Measurements from ENCODE around the gene GP5.

The GP5 gene

DNA sequence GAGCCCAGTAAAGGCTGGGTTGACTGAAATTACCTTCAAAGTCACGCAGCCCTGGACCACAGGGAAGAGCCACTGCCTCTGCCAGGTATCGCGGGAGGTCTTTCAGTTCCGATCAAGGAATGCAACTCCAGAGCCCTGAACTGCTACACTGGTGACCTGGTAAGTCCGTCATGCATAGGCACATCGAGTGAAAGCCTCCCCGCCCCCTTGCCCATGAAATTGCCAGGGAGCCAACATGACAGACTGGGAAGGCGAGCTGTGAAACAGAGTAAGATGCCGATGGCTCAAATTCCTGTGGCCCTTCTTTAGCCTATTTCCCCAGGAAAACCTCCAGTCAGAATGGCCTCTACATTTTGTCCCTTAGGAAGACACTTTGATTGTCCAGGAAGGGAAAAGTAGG lies 2.3 kb upstream of the GP5 start:
- TF ChIP-seq, protein P1, sequence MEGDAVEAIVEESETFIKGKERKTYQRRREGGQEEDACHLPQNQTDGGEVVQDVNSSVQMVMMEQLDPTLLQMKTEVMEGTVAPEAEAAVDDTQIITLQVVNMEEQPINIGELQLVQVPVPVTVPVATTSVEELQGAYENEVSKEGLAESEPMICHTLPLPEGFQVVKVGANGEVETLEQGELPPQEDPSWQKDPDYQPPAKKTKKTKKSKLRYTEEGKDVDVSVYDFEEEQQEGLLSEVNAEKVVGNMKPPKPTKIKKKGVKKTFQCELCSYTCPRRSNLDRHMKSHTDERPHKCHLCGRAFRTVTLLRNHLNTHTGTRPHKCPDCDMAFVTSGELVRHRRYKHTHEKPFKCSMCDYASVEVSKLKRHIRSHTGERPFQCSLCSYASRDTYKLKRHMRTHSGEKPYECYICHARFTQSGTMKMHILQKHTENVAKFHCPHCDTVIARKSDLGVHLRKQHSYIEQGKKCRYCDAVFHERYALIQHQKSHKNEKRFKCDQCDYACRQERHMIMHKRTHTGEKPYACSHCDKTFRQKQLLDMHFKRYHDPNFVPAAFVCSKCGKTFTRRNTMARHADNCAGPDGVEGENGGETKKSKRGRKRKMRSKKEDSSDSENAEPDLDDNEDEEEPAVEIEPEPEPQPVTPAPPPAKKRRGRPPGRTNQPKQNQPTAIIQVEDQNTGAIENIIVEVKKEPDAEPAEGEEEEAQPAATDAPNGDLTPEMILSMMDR (IDR thresholded peaks at IDR 0.05; ENCODE audit: borderline replicate concordance, insufficient read depth, low read depth, low read length): no peak
- H3K4me3 ChIP-seq (ENCODE audit: low read depth, low read length): no peak overlapping the region

DNA sequence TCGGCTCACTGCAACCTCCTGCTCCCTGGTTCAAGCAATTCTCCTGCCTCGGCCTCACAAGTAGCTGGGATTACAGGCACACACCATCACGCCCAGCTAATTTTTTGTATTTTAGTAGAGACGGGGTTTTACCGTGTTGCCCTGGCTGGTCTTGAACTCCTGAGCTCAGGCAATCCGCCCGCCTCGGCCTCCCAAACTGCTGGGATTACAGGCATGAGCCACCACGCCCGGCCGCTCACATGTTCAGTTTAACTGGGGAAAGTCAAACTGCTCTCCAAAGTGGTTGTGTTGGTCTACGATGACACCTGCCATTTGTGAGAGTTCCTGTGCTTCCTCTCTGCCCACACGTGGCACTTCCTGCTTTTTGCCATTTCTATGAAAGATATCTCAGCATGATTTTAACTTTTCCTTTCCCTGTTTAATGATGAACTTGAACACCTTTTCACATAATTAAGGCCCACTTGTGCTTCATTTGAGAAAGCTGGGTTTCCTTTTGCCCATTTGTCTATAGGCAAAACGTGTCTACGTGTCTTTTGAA lies 877 bp upstream of the GP5 start:
- TF ChIP-seq, protein P1 (IDR thresholded peaks at IDR 0.05; ENCODE audit: borderline replicate concordance, insufficient read depth, low read depth, low read length): no peak
- H3K4me3 ChIP-seq (ENCODE audit: low read depth, low read length): no peak overlapping the region

DNA sequence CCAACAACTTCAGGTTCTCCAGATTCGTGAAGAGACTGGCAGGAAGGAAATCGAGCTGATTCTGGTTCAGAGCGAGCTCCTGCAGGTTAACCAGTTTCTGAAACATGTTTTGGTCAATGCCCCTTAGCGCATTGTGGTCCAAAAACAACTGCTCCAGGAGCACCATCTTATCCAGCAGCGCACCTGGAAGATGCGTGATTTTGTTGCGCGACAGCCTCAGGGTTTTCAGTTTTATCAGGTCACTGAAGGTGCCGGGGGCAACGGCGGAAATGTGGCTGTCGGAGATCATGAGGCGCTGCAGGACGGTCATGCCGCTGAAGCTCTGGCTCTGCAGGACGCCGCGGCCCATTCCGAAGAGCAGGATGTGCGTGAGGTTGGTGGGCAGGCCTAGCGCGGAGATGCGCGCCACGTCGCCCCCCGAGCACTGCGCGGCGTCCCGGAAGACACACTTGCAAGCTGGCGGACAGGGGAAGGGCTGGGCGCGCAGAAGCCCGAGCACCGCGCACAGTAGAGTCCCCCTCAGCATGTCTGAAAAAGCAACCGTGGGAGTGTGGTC lies 1.2 kb downstream of the GP5 start:
- TF ChIP-seq, protein P1 (IDR thresholded peaks at IDR 0.05; ENCODE audit: borderline replicate concordance, insufficient read depth, low read depth, low read length): no peak
- no peak overlapping the region for H3K4me3 ChIP-seq (ENCODE audit: low read depth, low read length)

DNA sequence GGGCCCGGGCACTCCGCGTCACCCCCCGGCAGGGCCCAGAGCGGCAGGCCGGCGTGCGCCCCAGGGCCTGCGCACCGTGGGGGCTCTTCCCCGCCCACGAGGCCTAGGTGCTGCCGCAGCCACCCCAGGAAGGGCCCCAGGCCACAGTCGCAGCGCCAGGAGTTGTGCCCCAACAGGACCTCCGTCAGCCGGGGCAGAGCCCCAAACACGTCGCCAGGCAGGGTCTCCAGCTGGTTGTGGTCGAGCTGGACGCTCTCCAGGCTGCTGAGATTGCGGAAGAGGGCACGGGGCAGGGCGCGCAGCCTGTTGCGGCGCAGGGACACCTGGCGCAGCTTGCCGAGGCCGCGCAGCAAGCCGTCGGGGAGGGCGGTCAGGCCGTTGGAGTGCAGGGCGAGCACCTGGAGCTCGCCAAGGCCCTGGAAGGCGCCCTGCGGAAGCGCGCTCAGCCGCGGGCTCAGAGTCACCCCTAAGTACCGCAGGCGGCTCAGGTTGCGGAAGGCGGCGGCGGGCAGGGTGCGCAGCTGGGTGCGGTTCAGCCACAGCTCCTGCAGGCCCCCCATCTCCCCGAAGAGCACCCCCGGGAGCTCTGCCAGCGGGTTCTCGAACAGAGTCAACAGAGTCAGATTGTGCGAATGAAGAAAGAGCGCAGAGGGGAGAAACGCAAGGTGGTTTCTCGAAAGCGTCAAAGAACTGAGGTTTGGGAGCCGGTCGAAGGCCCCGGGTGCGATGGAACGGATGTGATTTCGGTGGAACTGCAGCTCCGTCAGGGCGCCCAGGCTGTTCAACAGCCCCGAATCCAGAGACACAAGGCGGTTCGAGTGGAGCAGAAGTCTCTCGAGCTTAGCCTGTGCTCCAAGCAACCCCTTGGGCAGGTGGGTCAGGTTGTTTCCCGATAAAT lies 2.0 kb downstream of the GP5 start:
- TF ChIP-seq, protein P1 (IDR thresholded peaks at IDR 0.05; ENCODE audit: borderline replicate concordance, insufficient read depth, low read depth, low read length): no peak
- H3K4me3 ChIP-seq (ENCODE audit: low read depth, low read length): no peak overlapping the region

DNA sequence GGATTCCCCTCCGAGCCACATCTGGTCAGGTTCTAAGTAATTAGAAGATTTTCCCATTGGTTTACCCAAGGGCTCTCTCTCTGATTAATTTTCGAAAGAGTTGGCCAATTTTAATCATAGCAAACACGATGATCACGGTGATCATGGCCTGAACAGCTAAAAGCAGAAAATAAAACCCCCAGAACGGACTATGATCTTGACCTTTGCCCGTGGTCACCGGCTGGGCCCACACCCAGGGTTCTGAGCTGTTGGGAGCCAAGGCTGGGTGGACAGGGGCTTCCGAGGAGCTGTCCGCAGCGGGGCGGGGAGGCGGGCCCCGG lies 2.6 kb downstream of the GP5 start:
- TF ChIP-seq, protein P1 (IDR thresholded peaks at IDR 0.05; ENCODE audit: borderline replicate concordance, insufficient read depth, low read depth, low read length): no peak
- no peak overlapping the region for H3K4me3 ChIP-seq (ENCODE audit: low read depth, low read length)

DNA sequence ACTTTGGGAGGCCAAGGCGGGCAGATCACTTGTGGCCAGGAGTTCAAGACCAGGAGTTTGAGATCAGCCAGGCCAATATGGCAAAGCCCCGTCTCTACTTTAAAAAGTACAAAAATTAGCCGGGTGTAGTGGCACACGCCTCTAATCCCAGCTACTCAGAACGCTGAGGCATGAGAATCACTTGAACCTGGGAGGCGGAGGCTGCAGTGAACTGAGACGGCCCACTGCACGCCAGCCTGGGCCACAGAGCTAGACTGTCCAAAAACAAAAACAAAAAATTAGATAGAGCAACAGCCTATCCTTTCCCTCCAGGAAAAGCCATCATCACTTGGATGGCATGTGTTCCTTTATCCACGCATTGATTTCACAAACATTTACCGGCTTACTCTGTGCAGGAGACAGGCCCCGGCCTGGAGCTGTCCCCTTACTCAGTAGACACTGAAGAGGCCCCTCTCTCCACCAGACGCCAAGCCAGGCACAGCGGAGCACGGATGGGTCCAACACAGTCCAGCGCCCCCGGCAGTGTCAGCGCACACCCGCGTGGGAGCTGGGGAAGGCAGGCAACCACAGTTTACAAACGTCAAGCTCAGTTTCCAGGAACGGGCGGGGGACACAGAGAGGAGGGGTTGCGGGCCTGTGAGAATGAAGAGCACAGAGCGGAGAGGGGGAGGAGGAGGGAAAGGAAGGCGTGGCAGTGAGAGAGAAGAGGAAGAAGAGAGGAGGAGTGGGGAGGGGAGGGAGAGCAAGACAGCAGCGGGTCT lies 3.1 kb downstream of the GP5 start:
- TF ChIP-seq, protein P1 (IDR thresholded peaks at IDR 0.05; ENCODE audit: borderline replicate concordance, insufficient read depth, low read depth, low read length): no peak
- H3K4me3 ChIP-seq (ENCODE audit: low read depth, low read length): no peak overlapping the region

Measured in GM12875 (cell line).